Heart right ventricle (tissue), 16 donors: ENCODE results near the gene VPS26A. TPM values are rescaled to one million over a fixed set of nuclear protein-coding genes. Genes with fewer than 3 reads are reported as not detected.
A peak's percentile ranks its signal among the peaks of the same experiment; 100 is the strongest.

Experiments used
- ATAC-seq, 8 donors: fragments of 200-7000 bp; cut with Tn5 transposase; one replicate each; pipeline ENCODE4 v1.9.1; 2020; ENCODE audit warnings: mild to moderate bottlenecking in 8 of 8, moderate library complexity in 8 of 8, moderate number of reproducible peaks in 1 of 8
- DNase-seq, 2 donors: peaks; one replicate each; pipeline ENCODE4 v3.0.0-alpha.2; 2020
- H3K27ac ChIP-seq, 10 donors: fragments of 200-600 bp; sonication (generic) in 2 of 10; one replicate each; pipeline versions ENCODE4 v1.5.0 to v1.8.0; 2020 to 2022; ENCODE audit warnings: mild to moderate bottlenecking in 3 of 10
- H3K27me3 ChIP-seq, 7 donors: fragments of 200-600 bp; one replicate each; pipeline ENCODE4 v1.8.0; 2021 to 2022; ENCODE audit warnings: mild to moderate bottlenecking in 2 of 7
- H3K36me3 ChIP-seq, 9 donors: fragments of 200-600 bp; sonication (generic) in 1 of 9; one replicate each; pipeline versions ENCODE4 v1.5.0 to v1.8.0; 2020 to 2022; ENCODE audit warnings: mild to moderate bottlenecking in 2 of 9
- H3K4me1 ChIP-seq, 9 donors: fragments of 200-600 bp; sonication (generic) in 1 of 9; one replicate each; pipeline versions ENCODE4 v1.5.0 to v1.8.0; 2020 to 2022; ENCODE audit warnings: mild to moderate bottlenecking in 4 of 9
- H3K4me3 ChIP-seq, 10 donors: fragments of 200-600 bp; sonication (generic) in 2 of 10; one replicate each; pipeline versions ENCODE4 v1.5.0 to v1.8.0; 2020 to 2022; ENCODE audit warnings: mild to moderate bottlenecking in 7 of 10, moderate library complexity in 2 of 10
- H3K9me3 ChIP-seq, 11 donors: fragments of 200-600 bp in 10 of 11; sonication (generic) in 2 of 11; one replicate each; pipeline versions ENCODE4 v1.5.0 to v1.8.0; 2013 to 2022; ENCODE audit warnings: mild to moderate bottlenecking in 2 of 11, control low read depth in 1 of 11, moderate library complexity in 1 of 11
- CTCF ChIP-seq, 9 donors: fragments of 200-600 bp; sonication (generic) in 2 of 9; IDR thresholded peaks; one replicate each; pipeline versions ENCODE4 v1.5.0 to v1.8.0; 2021 to 2022; ENCODE audit warnings: antibody characterized with exemption in 9 of 9, mild to moderate bottlenecking in 5 of 9, moderate library complexity in 1 of 9
- WGBS, 2 donors: extraction: QIAGEN DNeasy Blood & Tissue Kit; methylation state at CpG; one replicate each; pipeline ENCODE4 v1.1.7; 2013; ENCODE audit warnings: inconsistent platforms in 1 of 2; 5-methylcytosine and 5-hydroxymethylcytosine counted together
- intact Hi-C, 10 donors: fragments of 100-400 bp; cut with DNase I; formaldehyde crosslinking; loops; one replicate each; pipeline versions ENCODE4 v1.11.1 to v1.14.2; 2022
- long read RNA-seq, 3 donors: library from polyadenylated mRNA; unstranded; transcript quantifications; one replicate each; pipeline ENCODE4 v2.0.0, GENCODE V29; 2020 to 2021
- polyA plus RNA-seq, 2 donors: library from polyadenylated mRNA; stranded (reverse); fragments of 200-250 nt; gene quantifications; one replicate each; pipeline ENCODE4 v1.2.3, GENCODE V29; 2013
- total RNA-seq, 10 donors: library from RNA; stranded (reverse); fragmentation: NEBNext Ultra II Directional in 3 of 10; extraction: Animal tissue kit (Norgen Biotek cat#: 25700) in 3 of 10; gene quantifications; one replicate each; pipeline versions ENCODE4 v1.2.1 to v1.2.4, GENCODE V29; 2021 to 2023
- donor health status: Arrhythmogenic right ventricular cardiomyopathy.
- donor health status: ischemic (EF 13 %, LVEDD 7.1; RV severe dilation, severe dysfunction).
- donor health status: healthy with polysubstance abuse.
- donor health status: DM: no; HTN: yes; CAD: no.
- donor health status: DM: no; HTN: no; CAD: no.
- donor health status: ischemic (EF 25% LVEDD 6.9; RV normal size, moderate dysfunction).
- donor health status: ischemic (EF 25% LVEDD 5.7; RV mildly dilated, moderate dysfunction).
- donor health status: healthy.
- donor health status: DM: yes; HTN: yes; CAD: no.
- donor health status: Ischemic cardiomyopathy.
- donor health status: ischemic (EF 35%, LVEDD 5.7; RV mildly dilated, moderate dysfunction).
- donor health status: nonischemic (EF 11% LVEDD 7.7; RV severe dilation, severe dysfunction).
- donor health status: DM: yes; HTN: yes; CAD: no.
- donor health status: PGD.
- donor health status: ischemic (EF 29% LVEDD 5.4; RV normal size, mild dysfunction).
- donor health status: nonischemic (EF 23%, LVEDD 6.1; RV moderate dilation, normal function).

The VPS26A gene
- total RNA-seq: 10 to 100 TPM; 30.0 to 43.8 (median 35.2) TPM
- polyA plus RNA-seq: 10 to 100 TPM; 15.9 to 20.0 TPM
- long read RNA-seq, donor 1, transcript VPS26A-201 (9 exons, 2,697 nt): major isoform, 101 of 107 reads
- long read RNA-seq, donor 1, partial matches to known transcripts: 5 of 107 reads
- long read RNA-seq, donor 1, other reads (novel, unspliced or antisense): 1 of 107 reads
- long read RNA-seq, donor 2, transcript VPS26A-201 (9 exons, 2,697 nt): major isoform, 112 of 120 reads
- long read RNA-seq, donor 2, partial matches to known transcripts: 3 of 120 reads
- long read RNA-seq, donor 2, other reads (novel, unspliced or antisense): 5 of 120 reads
- long read RNA-seq, donor 3, transcript VPS26A-201 (9 exons, 2,697 nt): major isoform, 207 of 240 reads
- long read RNA-seq, donor 3, partial matches to known transcripts: 13 of 240 reads
- long read RNA-seq, donor 3, other reads (novel, unspliced or antisense): 19 of 240 reads

DNA sequence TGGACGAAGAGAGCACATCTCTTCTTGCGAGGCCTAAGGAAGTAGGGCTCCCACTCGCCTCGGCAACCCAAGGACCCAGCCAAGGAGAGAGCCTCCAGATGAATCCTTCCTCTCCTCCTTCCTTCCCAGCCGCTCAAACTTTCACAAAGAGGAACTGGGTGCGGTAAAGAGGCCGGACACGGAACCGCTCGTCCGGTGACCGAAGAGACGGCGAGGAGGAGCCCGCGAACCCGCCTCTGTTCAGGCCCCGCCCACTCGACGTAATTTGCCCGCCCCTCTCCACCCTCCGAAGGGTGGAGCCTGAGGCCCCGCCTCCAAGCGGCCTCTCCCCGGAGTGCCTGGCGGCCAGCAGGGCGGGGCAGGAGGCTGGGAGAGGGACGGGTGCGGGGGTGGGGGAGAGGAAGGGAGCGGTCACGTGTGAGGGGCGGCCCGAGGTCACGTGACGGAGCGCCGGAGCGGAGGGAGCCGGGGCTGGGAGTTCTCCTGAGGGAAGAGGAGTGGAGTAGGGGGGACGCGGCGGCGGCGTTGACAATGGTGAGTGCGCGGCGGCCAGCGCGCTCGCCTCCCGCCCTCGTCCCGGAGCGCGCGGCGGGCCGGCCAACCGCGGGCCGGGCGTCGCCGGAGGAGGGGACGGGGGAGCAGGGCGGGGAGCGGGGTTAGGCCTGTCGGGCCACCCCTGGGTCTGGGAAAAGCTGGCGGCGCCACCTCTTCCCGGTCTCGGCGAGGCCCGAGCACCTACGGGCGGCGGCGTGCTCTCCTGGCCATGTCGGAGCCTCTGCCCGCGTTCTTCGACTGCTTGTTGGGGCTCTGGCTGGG lies at the start of gene VPS26A:
TSS of gene VPS26A (plus strand) at position 432 of the 816 bp plus-strand sequence. CDS start at position 532, 100 bp downstream.
- intact Hi-C loops: loop anchor here in 2 of 10 donors (5.0 to 10.0 kb wide), 2 partner anchors 58 to 119 kb away; partner anchors contain the start of gene SUPV3L1 (in 1 of the 2)
- 0% methylated on average over 67 to 80 of the region's 82 CpGs for WGBS, 2 donors
- Histone ChIP-seq H3K27me3 (no peaks in the 10 kb centered on the region), H3K4me3 (peak within 1 kb of the TSS; percentile 61 to 96 (median 90)), H3K9me3 (no peaks in the 10 kb centered on the region), H3K27ac (peak within 1 kb of the TSS; percentile 82 to 99 (median 94)), H3K36me3 (no peaks in the 10 kb centered on the region), H3K4me1 (peaks cover 4 to 41% (median 23%) of the 10 kb centered on the region in 9 donors)
- DNase-seq (peak; percentile 99), ATAC-seq (peak; percentile 98 to 100 (median 99))
- peak in 6 of 9 donors; percentile 4 to 65 (median 50) for TF ChIP-seq CTCF (IDR thresholded peaks at IDR 0.05)

GRCh38 chr10:69074532-69074931 lies 49.4 kb upstream of the VPS26A start:
- no peaks in the 10 kb centered on the region for H3K27me3 ChIP-seq
- DNase-seq: no peak
- 93 to 94% methylated on average over 4 of the region's 4 CpGs for WGBS, 2 donors
- intact Hi-C loops: no loop called here
- H3K4me1 ChIP-seq: peaks cover 0 to 35% (median 0%) of the 10 kb centered on the region in 9 donors
- H3K36me3 ChIP-seq: no peaks in the 10 kb centered on the region
- H3K9me3 ChIP-seq: no peaks in the 10 kb centered on the region
- no peak for TF ChIP-seq CTCF (IDR thresholded peaks at IDR 0.05)
- no peak for ATAC-seq
- H3K27ac ChIP-seq: no peak overlapping the region
- H3K4me3 ChIP-seq: no peak overlapping the region

GRCh38 chr10:69075431-69075830 lies 48.5 kb upstream of the VPS26A start:
- no peak for DNase-seq
- no peaks in the 10 kb centered on the region for H3K9me3 ChIP-seq
- no peaks in the 10 kb centered on the region for H3K27me3 ChIP-seq
- H3K27ac ChIP-seq: no peak overlapping the region
- intact Hi-C loops: no loop called here
- H3K4me3 ChIP-seq: no peak overlapping the region
- no peak for TF ChIP-seq CTCF (IDR thresholded peaks at IDR 0.05)
- H3K4me1 ChIP-seq: peaks cover 0 to 35% (median 0%) of the 10 kb centered on the region in 9 donors
- 84 to 86% methylated on average over 4 of the region's 4 CpGs for WGBS, 2 donors
- no peaks in the 10 kb centered on the region for H3K36me3 ChIP-seq
- ATAC-seq: no peak

GRCh38 chr10:69078311-69078710 lies 45.7 kb upstream of the VPS26A start:
- Histone ChIP-seq H3K36me3 (no peaks in the 10 kb centered on the region), H3K4me3 (no peak overlapping the region), H3K27me3 (no peaks in the 10 kb centered on the region), H3K9me3 (no peaks in the 10 kb centered on the region), H3K27ac (no peak overlapping the region), H3K4me1 (peaks cover 0 to 12% (median 0%) of the 10 kb centered on the region in 9 donors)
- intact Hi-C loops: no loop called here
- no peak for DNase-seq
- 67 to 84% methylated on average over 2 of the region's 2 CpGs for WGBS, 2 donors
- no peak for ATAC-seq
- no peak for TF ChIP-seq CTCF (IDR thresholded peaks at IDR 0.05)
